Measurements from ENCODE around the gene LRRC8C.
"Not testable (repeated sequence)": the region's sequence is repeated elsewhere in the genome, so short reads cannot be mapped to it uniquely, and the experiment has no call there.

Gene LRRC8C

GRCh38 chr1:89703469-89703868 lies 70.5 kb downstream of the LRRC8C start:
- TF ChIP-seq FOXP2 (optimal IDR thresholded peaks at IDR 0.05; ENCODE audit: control extremely low read depth, extremely low read length, insufficient read depth) (no peak), POLR2AphosphoS5 (IDR thresholded peaks at IDR 0.05; ENCODE audit: borderline replicate concordance, low read depth, low read length) (no peak), EZH2 (IDR thresholded peaks at IDR 0.05) (no peak)
- H3K4me3 ChIP-seq, result no peak overlapping the region

GRCh38 chr1:89704014-89704413 lies 71.1 kb downstream of the LRRC8C start:
- DNase-seq (ENCODE audit: low read depth, low spot score), result no peak

More at GRCh38 chr1:89703469-89703868, 70.5 kb downstream of the LRRC8C start:
- Histone ChIP-seq H3K27ac (no peak overlapping the region), H3K9ac (ENCODE audit: insufficient read length) (no peak overlapping the region), H3K9me3 (ENCODE audit: low read depth, low read length) (no peaks in the 10 kb centered on the region), H3K36me3 (ENCODE audit: insufficient read depth, low read length) (no peaks in the 10 kb centered on the region)
- no peak for DNase-seq (ENCODE audit: low read depth, low spot score)

GRCh38 chr1:89704885-89705284 lies 72.0 kb downstream of the LRRC8C start:
- H3K27ac ChIP-seq; DNase-seq (ENCODE audit: low read depth, low spot score); H3K9ac ChIP-seq (ENCODE audit: insufficient read length); H3K9me3 ChIP-seq (ENCODE audit: low read depth, low read length); H3K4me3 ChIP-seq; H3K36me3 ChIP-seq (ENCODE audit: insufficient read depth, low read length): not testable (repeated sequence)

More at GRCh38 chr1:89704014-89704413, 71.1 kb downstream of the LRRC8C start:
- Histone ChIP-seq H3K9ac (ENCODE audit: insufficient read length) (no peak overlapping the region), H3K4me3 (no peak overlapping the region), H3K9me3 (ENCODE audit: low read depth, low read length) (no peaks in the 10 kb centered on the region), H3K36me3 (ENCODE audit: insufficient read depth, low read length) (no peaks in the 10 kb centered on the region), H3K27ac (no peak overlapping the region)
- TF ChIP-seq FOXP2 (optimal IDR thresholded peaks at IDR 0.05; ENCODE audit: control extremely low read depth, extremely low read length, insufficient read depth) (no peak), POLR2AphosphoS5 (IDR thresholded peaks at IDR 0.05; ENCODE audit: borderline replicate concordance, low read depth, low read length) (no peak), EZH2 (IDR thresholded peaks at IDR 0.05) (no peak)

GRCh38 chr1:89705901-89706699 lies 73.2 kb downstream of the LRRC8C start:
- Histone ChIP-seq H3K36me3 (ENCODE audit: insufficient read depth, low read length) (no peaks in the 10 kb centered on the region), H3K27ac (no peak overlapping the region)

GRCh38 chr1:89706700-89707012 lies 73.7 kb downstream of the LRRC8C start:
- no peaks in the 10 kb centered on the region for H3K9me3 ChIP-seq (ENCODE audit: low read depth, low read length)
- H3K9ac ChIP-seq (ENCODE audit: insufficient read length), result no peak overlapping the region
- DNase-seq (ENCODE audit: low read depth, low spot score), result no peak

More at GRCh38 chr1:89705901-89706699, 73.2 kb downstream of the LRRC8C start:
- H3K9ac ChIP-seq (ENCODE audit: insufficient read length), result no peak overlapping the region
- no peak for DNase-seq (ENCODE audit: low read depth, low spot score)
- no peak overlapping the region for H3K4me3 ChIP-seq
- TF ChIP-seq FOXP2 (optimal IDR thresholded peaks at IDR 0.05; ENCODE audit: control extremely low read depth, extremely low read length, insufficient read depth) (no peak), EZH2 (IDR thresholded peaks at IDR 0.05) (no peak), POLR2AphosphoS5 (IDR thresholded peaks at IDR 0.05; ENCODE audit: borderline replicate concordance, low read depth, low read length) (no peak)
- no peaks in the 10 kb centered on the region for H3K9me3 ChIP-seq (ENCODE audit: low read depth, low read length)

GRCh38 chr1:89708751-89709375 lies 75.9 kb downstream of the LRRC8C start:
- H3K9ac ChIP-seq (ENCODE audit: insufficient read length), result no peak overlapping the region
- no peaks in the 10 kb centered on the region; the same call in 1 of the 2 replicates for H3K36me3 ChIP-seq (ENCODE audit: insufficient read depth, low read length)
- DNase-seq (ENCODE audit: low read depth, low spot score), result no peak
- no peaks in the 10 kb centered on the region for H3K9me3 ChIP-seq (ENCODE audit: low read depth, low read length)
- TF ChIP-seq FOXP2 (optimal IDR thresholded peaks at IDR 0.05; ENCODE audit: control extremely low read depth, extremely low read length, insufficient read depth), result no peak
- no peak for TF ChIP-seq POLR2AphosphoS5 (IDR thresholded peaks at IDR 0.05; ENCODE audit: borderline replicate concordance, low read depth, low read length)
- no peak for TF ChIP-seq EZH2 (IDR thresholded peaks at IDR 0.05)
- no peak overlapping the region for H3K4me3 ChIP-seq
- no peak overlapping the region for H3K27ac ChIP-seq

More at GRCh38 chr1:89706700-89707012, 73.7 kb downstream of the LRRC8C start:
- Histone ChIP-seq H3K4me3 (no peak overlapping the region), H3K36me3 (ENCODE audit: insufficient read depth, low read length) (no peaks in the 10 kb centered on the region), H3K27ac (no peak overlapping the region)
- TF ChIP-seq EZH2 (IDR thresholded peaks at IDR 0.05) (no peak), POLR2AphosphoS5 (IDR thresholded peaks at IDR 0.05; ENCODE audit: borderline replicate concordance, low read depth, low read length) (no peak), FOXP2 (optimal IDR thresholded peaks at IDR 0.05; ENCODE audit: control extremely low read depth, extremely low read length, insufficient read depth) (no peak)

- Histone ChIP-seq H3K27ac (no peak overlapping the region), H3K9me3 (ENCODE audit: low read depth, low read length) (no peaks in the 10 kb centered on the region), H3K9ac (ENCODE audit: insufficient read length) (no peak overlapping the region), H3K4me3 (no peak overlapping the region), H3K36me3 (ENCODE audit: insufficient read depth, low read length) (no peaks in the 10 kb centered on the region; the same call in 1 of the 2 replicates)
- TF ChIP-seq POLR2AphosphoS5 (IDR thresholded peaks at IDR 0.05; ENCODE audit: borderline replicate concordance, low read depth, low read length), result no peak
- TF ChIP-seq EZH2 (IDR thresholded peaks at IDR 0.05), result no peak
- TF ChIP-seq FOXP2 (optimal IDR thresholded peaks at IDR 0.05; ENCODE audit: control extremely low read depth, extremely low read length, insufficient read depth), result no peak
- no peak for DNase-seq (ENCODE audit: low read depth, low spot score)
Measured at GRCh38 chr1:89710498-89711139, 77.7 kb downstream of the LRRC8C start.

- TF ChIP-seq FOXP2 (optimal IDR thresholded peaks at IDR 0.05; ENCODE audit: control extremely low read depth, extremely low read length, insufficient read depth), result no peak
- no peak for TF ChIP-seq POLR2AphosphoS5 (IDR thresholded peaks at IDR 0.05; ENCODE audit: borderline replicate concordance, low read depth, low read length)
- no peak for TF ChIP-seq EZH2 (IDR thresholded peaks at IDR 0.05)
- Histone ChIP-seq H3K9ac (ENCODE audit: insufficient read length) (no peak overlapping the region), H3K27ac (no peak overlapping the region), H3K36me3 (ENCODE audit: insufficient read depth, low read length) (no peaks in the 10 kb centered on the region; the same call in 1 of the 2 replicates), H3K4me3 (no peak overlapping the region), H3K9me3 (ENCODE audit: low read depth, low read length) (no peaks in the 10 kb centered on the region)
- DNase-seq (ENCODE audit: low read depth, low spot score), result no peak
Measured at GRCh38 chr1:89711140-89711778, 78.3 kb downstream of the LRRC8C start.
